HFF-Myc (cell line): Measurements from ENCODE around the gene FAM163A.

Experiments used
- DNase-seq: peaks from one replicate; pipeline ENCODE4 v3.0.0-alpha.2; 2011; ENCODE audit warnings: low read depth; ENCODE audit errors: extremely low read depth
- H3K4me3 ChIP-seq: replicated peaks from 2 replicates; pipeline ENCODE4 v1.5.1; 2011; ENCODE audit warnings: low read depth, mild to moderate bottlenecking, control low read depth, low read length
- TF ChIP-seq, protein P1 (sequence below): IDR thresholded peaks from 2 replicates; pipeline ENCODE4 v1.5.1; 2012; ENCODE audit warnings: mild to moderate bottlenecking, low read depth, low read length, control low read depth; ENCODE audit errors: missing control alignments

FAM163A gene

DNA sequence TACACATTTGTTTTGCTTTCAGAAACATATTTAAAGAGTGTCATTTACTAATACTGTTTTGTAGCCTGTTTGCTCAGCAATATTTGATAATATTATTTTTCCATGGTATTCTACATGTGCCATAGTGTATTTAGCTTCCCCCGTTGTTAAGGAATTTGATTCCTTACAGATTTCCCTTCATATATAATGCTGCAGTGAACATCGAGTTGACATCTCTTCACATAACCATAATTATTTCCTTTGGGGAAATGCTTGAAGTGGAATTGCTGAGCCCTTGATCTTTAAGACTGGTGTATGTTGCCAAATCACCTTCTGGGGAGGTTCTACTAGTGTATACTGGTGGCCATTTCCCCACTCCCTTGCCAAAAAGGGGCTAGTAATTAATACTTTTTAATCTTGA lies 42.6 kb downstream of the FAM163A start:
- TF ChIP-seq, protein P1, sequence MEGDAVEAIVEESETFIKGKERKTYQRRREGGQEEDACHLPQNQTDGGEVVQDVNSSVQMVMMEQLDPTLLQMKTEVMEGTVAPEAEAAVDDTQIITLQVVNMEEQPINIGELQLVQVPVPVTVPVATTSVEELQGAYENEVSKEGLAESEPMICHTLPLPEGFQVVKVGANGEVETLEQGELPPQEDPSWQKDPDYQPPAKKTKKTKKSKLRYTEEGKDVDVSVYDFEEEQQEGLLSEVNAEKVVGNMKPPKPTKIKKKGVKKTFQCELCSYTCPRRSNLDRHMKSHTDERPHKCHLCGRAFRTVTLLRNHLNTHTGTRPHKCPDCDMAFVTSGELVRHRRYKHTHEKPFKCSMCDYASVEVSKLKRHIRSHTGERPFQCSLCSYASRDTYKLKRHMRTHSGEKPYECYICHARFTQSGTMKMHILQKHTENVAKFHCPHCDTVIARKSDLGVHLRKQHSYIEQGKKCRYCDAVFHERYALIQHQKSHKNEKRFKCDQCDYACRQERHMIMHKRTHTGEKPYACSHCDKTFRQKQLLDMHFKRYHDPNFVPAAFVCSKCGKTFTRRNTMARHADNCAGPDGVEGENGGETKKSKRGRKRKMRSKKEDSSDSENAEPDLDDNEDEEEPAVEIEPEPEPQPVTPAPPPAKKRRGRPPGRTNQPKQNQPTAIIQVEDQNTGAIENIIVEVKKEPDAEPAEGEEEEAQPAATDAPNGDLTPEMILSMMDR: no peak
- no peak overlapping the region for H3K4me3 ChIP-seq
- no peak for DNase-seq

DNA sequence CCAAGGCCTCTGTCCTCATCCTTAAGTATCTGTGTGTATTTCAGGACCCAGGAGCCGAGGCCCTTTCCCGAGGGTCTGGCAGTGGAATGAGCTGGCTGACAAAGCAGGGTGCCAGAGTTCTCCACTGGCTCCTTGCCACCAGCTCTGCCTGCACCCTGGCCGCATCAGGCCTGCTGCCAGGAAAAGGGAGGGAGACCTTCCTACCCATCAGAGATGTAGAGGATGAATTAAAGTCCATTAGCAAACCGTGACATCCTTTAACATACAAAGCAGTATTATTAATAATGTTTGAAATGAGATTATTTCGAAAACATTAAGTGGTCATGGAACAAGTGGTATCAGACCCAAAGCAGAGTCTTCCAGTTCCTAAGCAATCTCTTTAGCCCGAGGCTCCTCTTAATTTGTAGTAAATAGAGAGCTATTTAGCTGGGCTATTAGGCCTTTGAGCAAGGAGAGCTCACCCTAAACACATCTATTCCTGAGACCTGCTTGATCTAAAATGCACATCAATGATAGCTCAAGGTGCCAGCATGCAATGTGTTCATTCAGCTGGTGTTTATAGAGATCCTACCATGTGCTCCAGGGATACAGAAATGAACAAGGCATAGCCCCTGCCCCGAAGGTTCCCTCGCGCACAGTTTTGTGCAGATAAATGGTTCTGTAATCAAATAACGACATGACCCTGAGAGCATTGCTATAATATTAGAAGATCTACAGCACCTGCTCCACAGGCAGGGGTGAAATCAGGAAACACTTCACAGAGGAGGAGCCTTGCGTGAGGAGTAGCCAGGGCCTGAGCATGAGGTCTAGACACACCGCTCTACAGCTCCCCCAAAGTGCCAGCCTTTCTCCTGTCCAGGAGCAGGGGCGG lies 44.0 kb downstream of the FAM163A start:
- no peak overlapping the region for H3K4me3 ChIP-seq
- TF ChIP-seq, protein P1: no peak
- no peak for DNase-seq

DNA sequence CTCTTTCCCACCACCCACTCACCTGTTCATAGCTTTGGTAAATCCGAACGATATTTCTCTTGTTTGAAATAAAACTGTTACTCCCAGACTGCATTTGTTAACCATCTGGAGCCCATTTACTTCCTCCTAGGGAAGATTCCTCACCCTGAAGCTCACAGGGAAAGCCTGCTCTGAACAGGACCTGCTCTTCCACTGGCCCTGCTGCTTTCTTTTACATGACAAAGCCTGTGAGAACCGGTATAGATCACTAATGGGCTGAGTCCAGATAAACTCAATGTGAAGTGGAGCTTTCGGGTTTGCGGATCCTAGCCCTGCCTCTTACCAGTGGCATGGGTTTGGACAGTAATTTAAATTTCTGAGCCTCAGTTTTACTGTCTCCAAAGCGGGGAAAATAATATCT lies 45.2 kb downstream of the FAM163A start:
- no peak for DNase-seq
- no peak overlapping the region for H3K4me3 ChIP-seq
- TF ChIP-seq, protein P1: no peak

DNA sequence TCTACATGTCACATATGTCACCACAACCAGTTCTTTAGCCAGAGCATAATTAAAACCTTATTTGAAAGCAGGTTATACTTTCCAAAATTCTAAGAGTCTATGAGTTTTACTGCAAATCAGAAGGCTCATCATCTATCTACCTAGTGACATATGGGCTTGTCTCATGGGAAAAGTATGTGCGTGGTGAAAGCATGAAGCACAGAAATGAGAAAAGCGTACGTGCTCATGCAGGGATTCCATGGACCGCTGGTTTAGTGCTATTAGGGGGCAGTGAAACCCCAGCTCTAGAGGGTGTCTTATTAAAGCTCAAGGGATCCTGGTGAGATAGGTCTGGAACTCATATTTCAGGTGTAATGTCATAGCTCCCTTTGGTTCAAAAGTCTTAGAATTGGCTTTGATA lies 50.2 kb downstream of the FAM163A start:
- H3K4me3 ChIP-seq: no peak overlapping the region
- TF ChIP-seq, protein P1: no peak
- no peak for DNase-seq

DNA sequence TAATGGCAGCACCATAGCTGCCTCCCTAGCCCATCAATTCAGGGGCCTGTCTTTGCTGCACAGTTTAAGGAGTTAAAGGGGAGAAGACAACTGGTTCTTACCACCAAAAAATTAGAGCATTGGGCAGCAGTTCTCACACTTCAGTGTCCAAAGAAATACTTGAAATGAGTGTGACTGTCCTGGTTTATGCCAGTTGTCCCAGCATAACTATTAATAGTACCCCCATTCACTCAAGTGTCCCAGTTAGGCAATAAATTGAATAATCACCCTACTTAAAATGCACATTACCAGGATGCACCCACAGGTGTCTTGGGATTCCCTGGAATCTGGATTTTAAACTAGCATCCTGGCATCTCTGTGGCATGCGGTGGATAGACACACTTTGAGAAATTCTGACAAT lies 51.1 kb downstream of the FAM163A start:
- no peak for DNase-seq
- H3K4me3 ChIP-seq: no peak overlapping the region
- TF ChIP-seq, protein P1: no peak

GRCh38 chr1:179794669-179795068 lies 51.6 kb downstream of the FAM163A start:
- no peak for DNase-seq
- no peak overlapping the region for H3K4me3 ChIP-seq
- TF ChIP-seq, protein P1: no peak
